Hepatocyte (in vitro differentiated cells): ENCODE measurements around the gene NCR3LG1. TPM values are rescaled to one million over a fixed set of nuclear protein-coding genes. Genes with fewer than 3 reads are reported as not detected.

Experiments used
- DNase-seq: peaks from one replicate; pipeline ENCODE4 v3.0.0-alpha.2; 2016; ENCODE audit warnings: low spot score
- H2AFZ ChIP-seq: fragments of 200-600 bp; sonication (generic); 2 replicates; pipeline ENCODE4 v1.6.0; 2016; ENCODE audit warnings: antibody characterized with exemption, mild to moderate bottlenecking
- H3K27ac ChIP-seq: fragments of 200-600 bp; sonication (generic); 2 replicates; pipeline ENCODE4 v1.5.1; 2016; ENCODE audit warnings: mild to moderate bottlenecking
- H3K27me3 ChIP-seq: fragments of 200-600 bp; sonication (generic); 2 replicates; pipeline ENCODE4 v1.6.1; 2016
- H3K36me3 ChIP-seq: fragments of 200-600 bp; sonication (generic); replicated peaks from 2 replicates; pipeline ENCODE4 v1.5.1; 2016; ENCODE audit warnings: low read depth; ENCODE audit not compliant: insufficient read depth
- H3K4me1 ChIP-seq: fragments of 200-600 bp; sonication (generic); 2 replicates; pipeline ENCODE4 v1.5.1; 2016; ENCODE audit warnings: mild to moderate bottlenecking, moderate library complexity; ENCODE audit not compliant: insufficient read depth
- H3K4me2 ChIP-seq: fragments of 200-600 bp; sonication (generic); 2 replicates; pipeline ENCODE4 v1.6.0; 2016
- H3K4me3 ChIP-seq: fragments of 200-600 bp; sonication (generic); 2 replicates; pipeline ENCODE4 v1.5.1; 2016; ENCODE audit warnings: mild to moderate bottlenecking
- H3K79me2 ChIP-seq: fragments of 200-600 bp; sonication (generic); 2 replicates; pipeline ENCODE4 v1.6.0; 2017; ENCODE audit warnings: mild to moderate bottlenecking
- H3K9me2 ChIP-seq: fragments of 200-600 bp; sonication (generic); replicated peaks from 2 replicates; pipeline ENCODE4 v1.6.0; 2017; ENCODE audit warnings: mild to moderate bottlenecking; ENCODE audit not compliant: insufficient read depth
- H3K9me3 ChIP-seq: fragments of 200-600 bp; sonication (generic); 2 replicates; pipeline ENCODE4 v1.5.1; 2016; ENCODE audit warnings: low read depth, mild to moderate bottlenecking
- H4K20me1 ChIP-seq: fragments of 200-600 bp; sonication (generic); 2 replicates; pipeline ENCODE4 v1.6.0; 2016; ENCODE audit warnings: mild to moderate bottlenecking; ENCODE audit not compliant: insufficient read depth, poor library complexity, severe bottlenecking
- EZH2 ChIP-seq: fragments of 200-600 bp; sonication (generic); IDR thresholded peaks from 2 replicates; pipeline ENCODE4 v1.6.1; 2016; ENCODE audit warnings: antibody characterized with exemption, mild to moderate bottlenecking, borderline replicate concordance
- EZH2phosphoT487 ChIP-seq: fragments of 200-600 bp; sonication (generic); IDR thresholded peaks from one replicate; pipeline ENCODE4 v1.6.1; 2018; ENCODE audit warnings: antibody characterized with exemption, mild to moderate bottlenecking, low read depth, moderate library complexity; ENCODE audit not compliant: unreplicated experiment, severe bottlenecking
- WGBS: methylation state at CpG from one replicate; pipeline ENCODE4 v1.1.6; 2016; ENCODE audit warnings: low lambda C conversion rate; ENCODE audit errors: missing lambda C conversion rate; 5-methylcytosine and 5-hydroxymethylcytosine counted together
- polyA plus RNA-seq: library from polyadenylated mRNA; unstranded; fragments of >200 nt; fragmentation: Nextera tagmentation; extraction: Ambion mirVana; gene quantifications from 2 replicates; pipeline ENCODE4 v1.2.1, GENCODE V29; 2016
- total RNA-seq: library from RNA; depleted of rRNA; stranded (reverse); fragments of >200 nt; gene quantifications from 2 replicates; pipeline ENCODE4 v1.2.3, GENCODE V29; 2014
- TF ChIP-seq, protein P1 (sequence below): fragments of 200-600 bp; sonication (generic); IDR thresholded peaks from 2 replicates; pipeline ENCODE4 v1.5.1; 2016; ENCODE audit warnings: antibody characterized with exemption, mild to moderate bottlenecking; ENCODE audit not compliant: poor library complexity

The NCR3LG1 gene
- total and polyA plus RNA-seq, 2 experiments from 2014 or later = 3.7 to 13.8 TPM

GRCh38 chr11:17399236-17399635 is 47.6 kb downstream of the NCR3LG1 start:
- no peak for TF ChIP-seq EZH2phosphoT487
- TF ChIP-seq, protein P1, sequence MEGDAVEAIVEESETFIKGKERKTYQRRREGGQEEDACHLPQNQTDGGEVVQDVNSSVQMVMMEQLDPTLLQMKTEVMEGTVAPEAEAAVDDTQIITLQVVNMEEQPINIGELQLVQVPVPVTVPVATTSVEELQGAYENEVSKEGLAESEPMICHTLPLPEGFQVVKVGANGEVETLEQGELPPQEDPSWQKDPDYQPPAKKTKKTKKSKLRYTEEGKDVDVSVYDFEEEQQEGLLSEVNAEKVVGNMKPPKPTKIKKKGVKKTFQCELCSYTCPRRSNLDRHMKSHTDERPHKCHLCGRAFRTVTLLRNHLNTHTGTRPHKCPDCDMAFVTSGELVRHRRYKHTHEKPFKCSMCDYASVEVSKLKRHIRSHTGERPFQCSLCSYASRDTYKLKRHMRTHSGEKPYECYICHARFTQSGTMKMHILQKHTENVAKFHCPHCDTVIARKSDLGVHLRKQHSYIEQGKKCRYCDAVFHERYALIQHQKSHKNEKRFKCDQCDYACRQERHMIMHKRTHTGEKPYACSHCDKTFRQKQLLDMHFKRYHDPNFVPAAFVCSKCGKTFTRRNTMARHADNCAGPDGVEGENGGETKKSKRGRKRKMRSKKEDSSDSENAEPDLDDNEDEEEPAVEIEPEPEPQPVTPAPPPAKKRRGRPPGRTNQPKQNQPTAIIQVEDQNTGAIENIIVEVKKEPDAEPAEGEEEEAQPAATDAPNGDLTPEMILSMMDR = no peak
- TF ChIP-seq EZH2 = no peak
- DNase-seq = no peak
- no peaks in the 10 kb centered on the region for H4K20me1 ChIP-seq
- no peak overlapping the region for H3K4me2 ChIP-seq
- H3K36me3 ChIP-seq = no peaks in the 10 kb centered on the region
- no peaks in the 10 kb centered on the region for H3K27me3 ChIP-seq
- H3K9me3 ChIP-seq = no peaks in the 10 kb centered on the region
- H3K79me2 ChIP-seq = no peaks in the 10 kb centered on the region
- H2AFZ ChIP-seq = no peak overlapping the region
- no peak overlapping the region for H3K4me3 ChIP-seq
- no peaks in the 10 kb centered on the region for H3K4me1 ChIP-seq
- H3K27ac ChIP-seq = no peak overlapping the region
- no peaks in the 10 kb centered on the region for H3K9me2 ChIP-seq

DNA sequence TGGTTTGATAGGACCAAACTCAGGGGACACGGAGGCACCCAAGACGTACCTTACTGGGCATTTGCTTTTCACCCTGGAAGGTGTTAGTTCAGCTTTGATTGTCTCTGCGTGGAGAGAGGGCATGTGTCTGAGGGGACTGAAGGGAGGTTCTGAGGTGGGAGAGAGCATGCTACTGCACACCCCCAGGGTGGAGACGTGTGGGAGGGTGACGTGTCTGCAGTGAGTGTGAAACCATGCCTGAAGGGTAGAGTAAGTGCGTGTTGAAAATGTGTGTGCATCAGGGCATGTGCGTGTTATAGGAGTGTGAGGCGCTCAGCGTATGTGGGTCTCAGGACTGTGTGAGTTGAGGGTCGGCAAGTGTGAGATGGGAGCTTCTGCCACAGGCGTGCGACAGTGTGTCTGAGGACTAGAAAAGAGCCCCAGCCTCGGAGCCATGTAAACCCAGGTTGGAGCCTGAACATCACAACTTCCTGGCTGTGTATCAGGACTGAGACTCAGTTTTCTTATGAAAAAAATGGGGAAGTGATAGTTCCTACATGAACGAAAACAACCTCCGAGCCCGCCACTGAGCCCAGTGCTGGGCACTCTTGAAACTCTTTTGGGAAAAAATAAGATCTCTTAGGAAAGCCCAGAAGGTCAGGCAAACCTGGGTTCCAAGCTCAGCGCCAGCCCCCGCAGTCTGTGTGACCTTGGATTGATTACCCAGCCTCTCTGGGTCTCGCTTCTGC is 48.6 kb downstream of the NCR3LG1 start:
- Histone ChIP-seq H3K27me3 (no peaks in the 10 kb centered on the region), H3K4me2 (no peak overlapping the region), H3K36me3 (no peaks in the 10 kb centered on the region), H2AFZ (no peak overlapping the region), H3K4me3 (no peak overlapping the region), H4K20me1 (no peaks in the 10 kb centered on the region), H3K27ac (no peak overlapping the region), H3K4me1 (no peaks in the 10 kb centered on the region), H3K79me2 (no peaks in the 10 kb centered on the region), H3K9me2 (no peaks in the 10 kb centered on the region), H3K9me3 (no peaks in the 10 kb centered on the region)
- TF ChIP-seq, protein P1 = no peak
- TF ChIP-seq EZH2phosphoT487 (no peak), EZH2 (no peak)
- no peak for DNase-seq
- WGBS = 90% methylated on average over 19 of the region's 19 CpGs

DNA sequence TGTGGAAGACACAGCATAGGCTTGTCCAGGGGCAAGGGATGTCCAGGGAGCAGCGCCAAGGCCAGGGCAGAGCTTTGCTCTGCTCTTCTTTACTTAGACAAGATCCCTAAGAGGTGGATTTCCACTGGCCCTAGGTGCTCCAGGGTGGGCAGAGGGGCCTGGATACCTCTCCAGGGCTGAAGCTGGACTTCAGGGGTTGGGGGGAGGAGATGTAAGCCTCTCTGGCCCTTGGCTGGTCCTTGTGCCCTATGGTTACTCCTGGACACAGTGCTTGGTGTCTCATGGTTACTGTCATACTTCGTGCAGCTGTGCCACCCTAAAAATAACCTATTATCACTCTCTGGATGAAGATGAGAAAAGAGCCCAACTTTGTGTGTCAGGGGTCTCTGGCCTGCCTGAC is 49.7 kb downstream of the NCR3LG1 start:
- no peak overlapping the region for H2AFZ ChIP-seq
- TF ChIP-seq EZH2phosphoT487 (no peak), EZH2 (no peak)
- TF ChIP-seq, protein P1 = no peak
- no peaks in the 10 kb centered on the region for H3K27me3 ChIP-seq
- no peak overlapping the region for H3K4me3 ChIP-seq
- peaks cover 7% of the 10 kb centered on the region for H3K4me1 ChIP-seq
- no peaks in the 10 kb centered on the region for H3K9me2 ChIP-seq
- WGBS = 88% methylated on average over 2 of the region's 2 CpGs
- no peaks in the 10 kb centered on the region for H4K20me1 ChIP-seq
- H3K9me3 ChIP-seq = no peaks in the 10 kb centered on the region
- H3K79me2 ChIP-seq = no peaks in the 10 kb centered on the region
- no peaks in the 10 kb centered on the region for H3K36me3 ChIP-seq
- DNase-seq = no peak
- H3K27ac ChIP-seq = no peak overlapping the region
- no peak overlapping the region for H3K4me2 ChIP-seq
